Measurements from ENCODE around the gene RIPPLY3.

DNA sequence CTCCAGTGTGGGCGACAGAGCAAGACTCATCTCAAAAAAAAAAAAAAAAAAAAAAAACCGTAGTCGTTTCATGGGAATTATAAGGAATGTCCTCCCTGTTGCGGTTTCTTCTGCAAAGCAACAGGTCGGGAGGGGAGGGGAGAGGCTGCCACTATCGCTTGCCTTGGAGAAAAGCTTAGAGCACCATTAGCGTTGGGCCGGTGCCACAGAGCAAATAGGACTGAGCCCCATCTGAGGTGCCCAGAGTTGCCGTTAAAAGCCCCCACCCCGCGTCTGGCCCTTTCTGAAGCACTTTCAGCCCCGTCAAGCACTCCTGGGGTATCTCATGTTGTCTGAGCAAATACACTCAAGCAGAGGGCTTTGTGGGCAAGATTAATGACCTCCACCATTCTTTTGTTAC lies 2.2 kb downstream of the RIPPLY3 start:
- TF ChIP-seq, protein P1, sequence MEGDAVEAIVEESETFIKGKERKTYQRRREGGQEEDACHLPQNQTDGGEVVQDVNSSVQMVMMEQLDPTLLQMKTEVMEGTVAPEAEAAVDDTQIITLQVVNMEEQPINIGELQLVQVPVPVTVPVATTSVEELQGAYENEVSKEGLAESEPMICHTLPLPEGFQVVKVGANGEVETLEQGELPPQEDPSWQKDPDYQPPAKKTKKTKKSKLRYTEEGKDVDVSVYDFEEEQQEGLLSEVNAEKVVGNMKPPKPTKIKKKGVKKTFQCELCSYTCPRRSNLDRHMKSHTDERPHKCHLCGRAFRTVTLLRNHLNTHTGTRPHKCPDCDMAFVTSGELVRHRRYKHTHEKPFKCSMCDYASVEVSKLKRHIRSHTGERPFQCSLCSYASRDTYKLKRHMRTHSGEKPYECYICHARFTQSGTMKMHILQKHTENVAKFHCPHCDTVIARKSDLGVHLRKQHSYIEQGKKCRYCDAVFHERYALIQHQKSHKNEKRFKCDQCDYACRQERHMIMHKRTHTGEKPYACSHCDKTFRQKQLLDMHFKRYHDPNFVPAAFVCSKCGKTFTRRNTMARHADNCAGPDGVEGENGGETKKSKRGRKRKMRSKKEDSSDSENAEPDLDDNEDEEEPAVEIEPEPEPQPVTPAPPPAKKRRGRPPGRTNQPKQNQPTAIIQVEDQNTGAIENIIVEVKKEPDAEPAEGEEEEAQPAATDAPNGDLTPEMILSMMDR (optimal IDR thresholded peaks at IDR 0.05 in 1 of 3, IDR thresholded peaks at IDR 0.05 in 1 of 3, conservative IDR thresholded peaks at IDR 0.05 in 1 of 3; ENCODE audit: extremely low read depth in 1 of 3, insufficient read depth in 2 of 3, low read length in 3 of 3) = no peak
- no peak for TF ChIP-seq EZH2 (IDR thresholded peaks at IDR 0.05; ENCODE audit: low read length)

All from keratinocyte (primary cell).